H1 (cell line): Measurements from ENCODE around the gene GAB3. TPM values are rescaled to one million over a fixed set of nuclear protein-coding genes. Genes with fewer than 3 reads are reported as not detected.

Experiments used
- CTCF ChIA-PET: fragments of 300-600 bp; sonication (Branson Sonifier 250); formaldehyde crosslinking; loops from one replicate; lab custom pipeline; 2021; ENCODE audit not compliant: partially characterized antibody; lab: Charles Lee
- POLR2A ChIA-PET: fragments of 300-600 bp; sonication (Branson Sonifier 250); formaldehyde crosslinking; loops from one replicate; lab custom pipeline; 2021; ENCODE audit warnings: inconsistent platforms; ENCODE audit not compliant: partially characterized antibody; lab: Charles Lee
- DNase-seq, 2 experiments: peaks; one replicate each; pipeline versions ENCODE4 v3.0.0 to v3.0.0-alpha.2; 2010 to 2022; ENCODE audit warnings: low spot score in 2 of 2, low read depth in 1 of 2, mixed read lengths in 1 of 2
- FAIRE-seq: peaks from 2 replicates; lab custom pipeline; 2011; peaks lifted over from hg19 to GRCh38; lab: Jason Lieb, UNC
- H2AFZ ChIP-seq: 2 replicates; pipeline ENCODE4 v1.8.1; 2012; ENCODE audit warnings: low read length, inconsistent platforms
- H2AK5ac ChIP-seq: 2 replicates; pipeline ENCODE4 v1.6.1; 2013; ENCODE audit warnings: low read depth, low read length
- H2BK120ac ChIP-seq: replicated peaks from 2 replicates; pipeline ENCODE3; 2013; ENCODE audit warnings: low read depth, low read length, inconsistent platforms
- H2BK12ac ChIP-seq: 2 replicates; pipeline ENCODE4 v1.6.1; 2013; ENCODE audit warnings: low read depth, low read length
- H2BK15ac ChIP-seq: 2 replicates; pipeline ENCODE4 v1.6.1; 2013; ENCODE audit warnings: low read length
- H2BK20ac ChIP-seq: 2 replicates; pipeline ENCODE4 v1.6.1; 2013; ENCODE audit warnings: low read length
- H2BK5ac ChIP-seq: 2 replicates; pipeline ENCODE4 v1.6.1; 2013; ENCODE audit warnings: low read depth, low read length
- H3K14ac ChIP-seq: 2 replicates; pipeline ENCODE4 v1.6.1; 2013; ENCODE audit warnings: inconsistent platforms; ENCODE audit not compliant: insufficient read length
- H3K18ac ChIP-seq: 2 replicates; pipeline ENCODE4 v1.6.1; 2013; ENCODE audit warnings: low read length; ENCODE audit errors: extremely low read depth
- H3K23ac ChIP-seq: 2 replicates; pipeline ENCODE4 v1.6.1; 2013; ENCODE audit warnings: inconsistent platforms; ENCODE audit not compliant: insufficient read length
- H3K23me2 ChIP-seq: 2 replicates; pipeline ENCODE4 v1.6.1; 2013; ENCODE audit warnings: low read depth, low read length
- H3K27ac ChIP-seq: 2 replicates; pipeline ENCODE4 v1.6.1; 2011; ENCODE audit warnings: low read depth, low read length, inconsistent platforms
- H3K27me3 ChIP-seq, 4 experiments: replicated peaks in 1 of 4; 1 replicate in 1 of 4; 2 replicates in 3 of 4; pipeline versions ENCODE4 v1.6.1 to v1.8.1; 2011 to 2013; ENCODE audit warnings: low read length in 3 of 4, mild to moderate bottlenecking in 3 of 4, inconsistent platforms in 2 of 4, mixed read lengths in 2 of 4, moderate library complexity in 1 of 4; ENCODE audit not compliant: control insufficient read depth in 3 of 4, insufficient read depth in 3 of 4; ENCODE audit errors: extremely low read depth in 1 of 4
- H3K36me3 ChIP-seq, 4 experiments: 2 replicates each; pipeline versions ENCODE4 v1.6.1 to v1.8.1; 2011 to 2013; ENCODE audit warnings: mild to moderate bottlenecking in 4 of 4, low read length in 3 of 4, moderate library complexity in 2 of 4, control low read depth in 1 of 4, inconsistent platforms in 1 of 4; ENCODE audit not compliant: insufficient read depth in 4 of 4, control insufficient read depth in 2 of 4
- H3K4ac ChIP-seq: replicated peaks from 2 replicates; pipeline ENCODE3; 2013; ENCODE audit warnings: low read length, low read depth, mixed read lengths, inconsistent platforms; ENCODE audit not compliant: insufficient read length
- H3K4me1 ChIP-seq, 4 experiments: replicated peaks in 1 of 4; 1 replicate in 1 of 4; 2 replicates in 3 of 4; pipeline versions ENCODE4 v1.6.1 to v1.8.1; 2011 to 2013; ENCODE audit warnings: low read length in 3 of 4, inconsistent platforms in 2 of 4, mixed read lengths in 1 of 4; ENCODE audit not compliant: insufficient read depth in 4 of 4, control insufficient read depth in 3 of 4
- H3K4me2 ChIP-seq, 2 experiments: 2 replicates each; pipeline versions ENCODE4 v1.6.1 to v1.8.1; 2011 to 2013; ENCODE audit warnings: low read depth in 2 of 2, low read length in 2 of 2, control low read depth in 1 of 2, inconsistent platforms in 1 of 2, mild to moderate bottlenecking in 1 of 2; ENCODE audit not compliant: insufficient read depth in 1 of 2
- H3K4me3 ChIP-seq, 4 experiments: fragments of 200-600, 300-600 bp in 1 of 4; sonication (generic), shearing (Covaris generic), sonication (Bioruptor Twin) in 1 of 4; 2 replicates each; pipeline versions ENCODE4 v1.5.1 to v1.8.1; 2011 to 2016; ENCODE audit warnings: low read length in 4 of 4, low read depth in 3 of 4, control low read depth in 2 of 4, inconsistent platforms in 2 of 4, mild to moderate bottlenecking in 2 of 4, mixed read lengths in 1 of 4, moderate library complexity in 1 of 4; ENCODE audit not compliant: insufficient read depth in 2 of 4; ENCODE audit errors: extremely low read depth in 1 of 4
- H3K56ac ChIP-seq: replicated peaks from 2 replicates; pipeline ENCODE3; 2013; ENCODE audit warnings: low read depth, mild to moderate bottlenecking, mixed read lengths, low read length, inconsistent platforms; ENCODE audit not compliant: insufficient read length
- H3K79me1 ChIP-seq: 2 replicates; pipeline ENCODE4 v1.6.1; 2013; ENCODE audit warnings: low read depth, low read length, control low read depth
- H3K79me2 ChIP-seq, 2 experiments: 2 replicates each; pipeline versions ENCODE4 v1.6.1 to v1.8.1; 2012 to 2013; ENCODE audit warnings: low read length in 2 of 2, mild to moderate bottlenecking in 2 of 2, inconsistent platforms in 1 of 2; ENCODE audit not compliant: insufficient read depth in 2 of 2, control insufficient read depth in 1 of 2
- H3K9ac ChIP-seq, 4 experiments: replicated peaks in 1 of 4; 1 replicate in 1 of 4; 2 replicates in 3 of 4; pipeline versions ENCODE4 v1.6.1 to v1.8.1; 2011 to 2013; ENCODE audit warnings: low read depth in 3 of 4, low read length in 3 of 4, control low read depth in 2 of 4, mild to moderate bottlenecking in 2 of 4, moderate library complexity in 2 of 4, inconsistent platforms in 1 of 4; ENCODE audit errors: extremely low read depth in 1 of 4
- H3K9me3 ChIP-seq, 2 experiments: 2 replicates each; pipeline versions ENCODE4 v1.6.1 to v1.8.1; 2012 to 2013; ENCODE audit warnings: mild to moderate bottlenecking in 2 of 2, moderate library complexity in 2 of 2, control low read depth in 1 of 2, inconsistent platforms in 1 of 2, low read depth in 1 of 2, low read length in 1 of 2, mixed read lengths in 1 of 2; ENCODE audit not compliant: insufficient read depth in 2 of 2
- H4K20me1 ChIP-seq, 2 experiments: replicated peaks in 1 of 2; 2 replicates each; pipeline versions ENCODE3 to v1.8.1; 2011 to 2013; ENCODE audit warnings: inconsistent platforms in 2 of 2, low read length in 2 of 2, mild to moderate bottlenecking in 1 of 2; ENCODE audit not compliant: insufficient read depth in 2 of 2, control insufficient read depth in 1 of 2
- H4K5ac ChIP-seq: 2 replicates; pipeline ENCODE4 v1.6.1; 2013; ENCODE audit warnings: low read length, low read depth, mixed read lengths, inconsistent platforms; ENCODE audit not compliant: insufficient read length
- H4K8ac ChIP-seq: 2 replicates; pipeline ENCODE4 v1.8.0; 2013; ENCODE audit warnings: mild to moderate bottlenecking, moderate library complexity, low read length, inconsistent platforms; ENCODE audit not compliant: insufficient read depth; ENCODE audit errors: extremely low read depth
- H4K91ac ChIP-seq: replicated peaks from 2 replicates; pipeline ENCODE3; 2013; ENCODE audit warnings: low read length, mixed read lengths, inconsistent platforms; ENCODE audit not compliant: insufficient read length
- BRCA1 ChIP-seq: IDR thresholded peaks from 2 replicates; pipeline ENCODE4 v1.6.1; 2012; ENCODE audit warnings: low read depth, low read length, improper control_type of control experiment
- CBX8 ChIP-seq: fragments of 300-800, 300-1000 bp; sonication (generic); IDR thresholded peaks from 2 replicates; pipeline ENCODE4 v1.7.1; 2016; ENCODE audit warnings: low read depth, low read length, borderline replicate concordance
- CHD2 ChIP-seq: IDR thresholded peaks from 2 replicates; pipeline ENCODE4 v1.6.1; 2012; ENCODE audit warnings: low read length, improper control_type of control experiment
- HDAC6 ChIP-seq: IDR thresholded peaks from one replicate; pipeline ENCODE4 v1.7.1; 2012; ENCODE audit warnings: low read depth, mild to moderate bottlenecking, inconsistent platforms, low read length, moderate library complexity
- JUN ChIP-seq: IDR thresholded peaks from 2 replicates; pipeline ENCODE4 v1.6.1; 2011; ENCODE audit warnings: low read depth, mild to moderate bottlenecking, improper control_type of control experiment, low read length
- MAFK ChIP-seq: IDR thresholded peaks from 2 replicates; pipeline ENCODE4 v1.6.1; 2012; ENCODE audit warnings: low read depth, mild to moderate bottlenecking, improper control_type of control experiment, low read length
- PHF8 ChIP-seq: fragments of 200-600 bp; sonication (generic); conservative IDR thresholded peaks from 2 replicates; pipeline ENCODE4 v1.7.1; 2012; ENCODE audit warnings: low read depth, mild to moderate bottlenecking, inconsistent platforms, low read length, moderate library complexity
- POLR2A ChIP-seq, 2 experiments: IDR thresholded peaks; 1 replicate in 1 of 2; 2 replicates in 1 of 2; pipeline ENCODE4 v1.6.1; 2011; ENCODE audit warnings: low read depth in 2 of 2, low read length in 2 of 2, mild to moderate bottlenecking in 2 of 2; ENCODE audit errors: control extremely low read depth in 1 of 2
- SIN3A ChIP-seq, 2 experiments: IDR thresholded peaks in 1 of 2; conservative IDR thresholded peaks in 1 of 2; 2 replicates each; pipeline ENCODE4 v1.6.1; 2011 to 2012; ENCODE audit warnings: low read length in 2 of 2, improper control_type of control experiment in 1 of 2, low read depth in 1 of 2, mild to moderate bottlenecking in 1 of 2
- SIRT6 ChIP-seq: IDR thresholded peaks from one replicate; pipeline ENCODE4 v1.7.1; 2012; ENCODE audit warnings: low read length, inconsistent platforms
- SUZ12 ChIP-seq: fragments of 200-600 bp; sonication (generic); IDR thresholded peaks from 2 replicates; pipeline ENCODE4 v1.6.1; 2012; ENCODE audit warnings: mild to moderate bottlenecking, inconsistent platforms, low read length, moderate library complexity, mixed read lengths
- TAF7 ChIP-seq: optimal IDR thresholded peaks from 2 replicates; pipeline ENCODE3; 2011; ENCODE audit warnings: low read depth, mild to moderate bottlenecking, inconsistent platforms, low read length, moderate library complexity, borderline replicate concordance
- TBP ChIP-seq: IDR thresholded peaks from 2 replicates; pipeline ENCODE4 v1.6.1; 2011; ENCODE audit warnings: low read depth, low read length, improper control_type of control experiment
- WGBS, 2 experiments: shearing (Covaris generic) in 1 of 2; methylation state at CpG; one replicate each; pipeline versions ENCODE4 v1.1.6 to v1.1.7; 2013 to 2015; ENCODE audit warnings: low lambda C conversion rate in 2 of 2, mixed read lengths in 2 of 2, inconsistent platforms in 1 of 2, low coverage in 1 of 2, missing lambda C conversion rate in 1 of 2; ENCODE audit not compliant: insufficient replicate concordance in 2 of 2, insufficient coverage in 1 of 2, insufficient read length in 1 of 2; ENCODE audit errors: extremely low coverage in 1 of 2, missing lambda C conversion rate in 1 of 2; 5-methylcytosine and 5-hydroxymethylcytosine counted together
- polyA plus RNA-seq, 7 experiments: library from polyadenylated mRNA; depleted of rRNA in 3 of 7; stranded (reverse) in 5 of 7; unstranded in 2 of 7; fragments of >200 nt in 5 of 7; fragments of 200-250 nt in 2 of 7; gene quantifications; 1 replicate in 5 of 7; 2 replicates in 1 of 7; 4 replicates in 1 of 7; pipeline versions ENCODE4 v1.2.1 to v1.2.3, GENCODE V29; 2011 to 2013; ENCODE audit warnings: missing spikeins in 2 of 7, mixed read lengths in 2 of 7
- total RNA-seq: library from RNA; stranded (reverse); fragmentation: NEBNext Ultra II Directional; extraction: Animal tissue kit (Norgen Biotek cat#: 25700); gene quantifications from 2 replicates; pipeline ENCODE4 v1.2.1, GENCODE V29; 2021

Gene GAB3
- total and polyA plus RNA-seq, 2 of the 8 experiments (the other 6 are each of a cell fraction or from before 2014, with no cell fraction given), result 0.48 to 1.2 TPM

- Histone ChIP-seq H3K27me3 (peaks cover 0 to 6% (median 2%) of the 10 kb centered on the region in 4 experiments; a peak in 3 of 7 replicates), H3K79me2 (no peaks in the 10 kb centered on the region), H3K79me1 (no peaks in the 10 kb centered on the region), H3K23ac (no peak overlapping the region), H2BK20ac (no peak overlapping the region), H3K36me3 (no peaks in the 10 kb centered on the region), H2BK15ac (no peak overlapping the region), H3K56ac (no peak overlapping the region), H4K91ac (no peak overlapping the region), H2BK120ac (no peak overlapping the region), H3K9me3 (no peaks in the 10 kb centered on the region), H3K23me2 (no peaks in the 10 kb centered on the region), H3K4ac (no peak overlapping the region), H4K5ac (no peak overlapping the region), H3K14ac (no peak overlapping the region), H2BK12ac (no peak overlapping the region), H4K8ac (no peak overlapping the region), H3K27ac (no peak overlapping the region), H4K20me1 (peaks cover 0 to 3% of the 10 kb centered on the region in 2 experiments), H3K18ac (no peak overlapping the region), H3K4me2 (no peak overlapping the region), H2AK5ac (no peak overlapping the region), H3K9ac (no peak overlapping the region), H3K4me3 (no peak overlapping the region), H2BK5ac (no peak overlapping the region), H3K4me1 (peaks cover 0 to 7% (median 1%) of the 10 kb centered on the region in 4 experiments; a peak in 3 of 7 replicates), H2AFZ (no peak overlapping the region)
- peak; percentile 36 for FAIRE-seq
- 65% methylated on average over 6 of the region's 6 CpGs; no CpG with 5 or more reads in 1 of the 2 experiments for WGBS, 2 experiments
- ChIA-PET CTCF (no interaction called here), POLR2A (interaction anchor here (1.0 kb wide), 1 partner anchor 35 kb away, joined by 3 read pairs; the partner anchor contains the start of gene DKC1)
- no peak for TF ChIP-seq CHD2
- no peak for TF ChIP-seq SUZ12
- no peak for TF ChIP-seq TAF7
- TF ChIP-seq CBX8, result no peak
- no peak for TF ChIP-seq TBP
- no peak for TF ChIP-seq HDAC6
- TF ChIP-seq MAFK, result no peak
- no peak for TF ChIP-seq SIRT6
- no peak for TF ChIP-seq PHF8
- TF ChIP-seq POLR2A (IDR thresholded peaks at IDR 0.05; ENCODE audit: control extremely low read depth in 1 of 2, low read depth in 2 of 2, low read length in 2 of 2), result no peak
- TF ChIP-seq SIN3A (conservative IDR thresholded peaks at IDR 0.05 in 1 of 2, IDR thresholded peaks at IDR 0.05 in 1 of 2; ENCODE audit: low read depth in 1 of 2, low read length in 2 of 2), result no peak
- TF ChIP-seq JUN, result no peak
- TF ChIP-seq BRCA1, result no peak
- DNase-seq, result no peak
Observed at GRCh38 chrX:154797006-154797405, 46.1 kb upstream of the GAB3 start.
